Activated naive CD4-positive, alpha-beta T cell treated with anti-CD3 and anti-CD28 coated beads for 36 hours (primary cell): ENCODE results near the gene HJURP. TPM values are rescaled to one million over a fixed set of nuclear protein-coding genes. Genes with fewer than 3 reads are reported as not detected.

Source experiments
- CTCF ChIA-PET: fragments of 350-600 bp; sonication (Branson Sonifier 250); formaldehyde crosslinking; loops from one replicate; lab custom pipeline; 2021; ENCODE audit warnings: antibody characterized with exemption; lab: Charles Lee
- DNase-seq: peaks from one replicate; pipeline ENCODE4 v3.0.0-alpha.2; 2020
- H3K27ac Mint-ChIP-seq: one replicate; pipeline ENCODE4 v1.8.0; 2021; ENCODE audit warnings: mild to moderate bottlenecking, mixed read lengths
- H3K27me3 Mint-ChIP-seq: one replicate; pipeline ENCODE4 v1.8.0; 2021; ENCODE audit warnings: low read depth, mixed read lengths
- H3K36me3 Mint-ChIP-seq: one replicate; pipeline ENCODE4 v1.8.0; 2021; ENCODE audit warnings: low read depth, mixed read lengths
- H3K4me1 Mint-ChIP-seq: one replicate; pipeline ENCODE4 v1.8.0; 2021; ENCODE audit warnings: low read depth, mixed read lengths
- H3K4me3 Mint-ChIP-seq: one replicate; pipeline ENCODE4 v1.8.0; 2021; ENCODE audit warnings: mild to moderate bottlenecking, moderate library complexity, mixed read lengths
- H3K9me3 Mint-ChIP-seq: one replicate; pipeline ENCODE4 v1.8.0; 2021; ENCODE audit warnings: mixed read lengths
- intact Hi-C: fragments of 100-400 bp; cut with micrococcal nuclease; formaldehyde crosslinking; loops from one replicate; pipeline ENCODE4 v1.15.1; 2023
- total RNA-seq, 2 experiments: library from RNA; stranded (reverse); gene quantifications; one replicate each; pipeline ENCODE4 v1.2.3, GENCODE V29; 2021

HJURP gene
- total RNA-seq, 2 experiments from 2014 or later: 127 to 129 TPM

GRCh38 chr2:233847248-233847898 lies 7.0 kb downstream of the HJURP start:
- no peak overlapping the region for H3K27ac Mint-ChIP-seq
- CTCF ChIA-PET: interaction anchor here (0.9 kb wide), 1 partner anchor 12 kb away, joined by 3 read pairs; no protein-coding TSS in a partner anchor
- intact Hi-C loops: no loop called here
- peaks cover 2% of the 10 kb centered on the region for H3K4me1 Mint-ChIP-seq
- peaks cover 93% of the 10 kb centered on the region for H3K36me3 Mint-ChIP-seq
- H3K27me3 Mint-ChIP-seq: no peaks in the 10 kb centered on the region
- H3K9me3 Mint-ChIP-seq: no peaks in the 10 kb centered on the region
- DNase-seq: no peak
- no peak overlapping the region for H3K4me3 Mint-ChIP-seq

DNA sequence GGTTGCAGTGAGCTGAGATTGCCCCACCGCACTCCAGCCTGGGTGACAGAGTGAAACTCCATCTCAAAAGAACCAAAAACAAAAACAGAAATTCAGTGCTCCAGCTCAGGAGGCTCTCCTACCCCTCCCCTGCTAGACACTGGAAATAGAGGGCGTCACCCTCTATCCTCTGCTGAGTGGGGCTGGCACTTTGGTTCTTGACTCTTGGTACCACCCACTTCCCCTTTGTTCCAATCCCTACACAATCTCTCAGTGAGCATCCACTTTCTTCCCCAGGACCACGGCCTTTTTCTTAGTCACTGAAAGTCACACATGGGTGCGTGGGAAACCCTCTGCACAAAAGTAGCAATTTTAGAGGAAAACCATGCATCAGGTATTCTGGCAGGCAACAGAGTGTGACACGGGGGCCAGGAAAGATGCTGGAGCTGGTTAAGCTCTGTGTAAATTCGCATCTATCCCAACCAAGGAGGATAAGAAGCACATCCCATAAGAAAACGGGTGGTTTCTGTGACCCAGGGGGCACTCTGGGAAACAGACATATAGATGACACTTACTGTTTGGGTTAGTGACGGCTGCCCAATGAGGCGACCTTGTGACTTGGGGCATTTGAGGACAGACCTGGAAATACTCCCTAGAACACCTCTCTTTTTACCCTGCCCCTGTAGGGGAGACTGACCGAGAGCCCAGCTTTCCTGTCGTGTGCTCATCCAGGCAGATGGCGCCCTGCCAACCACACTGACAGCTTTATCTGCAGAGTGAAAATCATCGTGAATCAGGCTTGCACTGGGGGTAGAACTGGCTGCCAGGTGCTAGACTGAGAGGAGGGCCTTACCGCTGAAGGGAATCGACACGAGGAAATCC lies 7.7 kb downstream of the HJURP start:
- no peaks in the 10 kb centered on the region for H3K27me3 Mint-ChIP-seq
- H3K36me3 Mint-ChIP-seq: peaks cover 93% of the 10 kb centered on the region
- H3K4me3 Mint-ChIP-seq: no peak overlapping the region
- H3K4me1 Mint-ChIP-seq: no peaks in the 10 kb centered on the region
- DNase-seq: no peak
- H3K9me3 Mint-ChIP-seq: no peaks in the 10 kb centered on the region
- intact Hi-C loops: no loop called here
- CTCF ChIA-PET: interaction anchor here (0.9 kb wide), 1 partner anchor 12 kb away, joined by 3 read pairs; no protein-coding TSS in a partner anchor
- no peak overlapping the region for H3K27ac Mint-ChIP-seq

GRCh38 chr2:233845301-233846060 lies 8.9 kb downstream of the HJURP start:
- DNase-seq: no peak
- Mint-ChIP-seq H3K4me3 (no peak overlapping the region), H3K27me3 (no peaks in the 10 kb centered on the region), H3K36me3 (peaks cover 94% of the 10 kb centered on the region), H3K9me3 (no peaks in the 10 kb centered on the region), H3K4me1 (peaks cover under 1% of the 10 kb centered on the region), H3K27ac (no peak overlapping the region)
- CTCF ChIA-PET: interaction anchor here (0.6 kb wide), 1 partner anchor 538 kb away, joined by 4 read pairs; the partner anchor contains the start of gene SAG
- intact Hi-C loops: no loop called here

GRCh38 chr2:233844836-233845235 lies 9.5 kb downstream of the HJURP start:
- intact Hi-C loops: no loop called here
- Mint-ChIP-seq H3K4me1 (peaks cover 4% of the 10 kb centered on the region), H3K27ac (no peak overlapping the region), H3K27me3 (no peaks in the 10 kb centered on the region), H3K4me3 (no peak overlapping the region), H3K9me3 (no peaks in the 10 kb centered on the region), H3K36me3 (peaks cover 96% of the 10 kb centered on the region)
- DNase-seq: no peak
- CTCF ChIA-PET: no interaction called here

DNA sequence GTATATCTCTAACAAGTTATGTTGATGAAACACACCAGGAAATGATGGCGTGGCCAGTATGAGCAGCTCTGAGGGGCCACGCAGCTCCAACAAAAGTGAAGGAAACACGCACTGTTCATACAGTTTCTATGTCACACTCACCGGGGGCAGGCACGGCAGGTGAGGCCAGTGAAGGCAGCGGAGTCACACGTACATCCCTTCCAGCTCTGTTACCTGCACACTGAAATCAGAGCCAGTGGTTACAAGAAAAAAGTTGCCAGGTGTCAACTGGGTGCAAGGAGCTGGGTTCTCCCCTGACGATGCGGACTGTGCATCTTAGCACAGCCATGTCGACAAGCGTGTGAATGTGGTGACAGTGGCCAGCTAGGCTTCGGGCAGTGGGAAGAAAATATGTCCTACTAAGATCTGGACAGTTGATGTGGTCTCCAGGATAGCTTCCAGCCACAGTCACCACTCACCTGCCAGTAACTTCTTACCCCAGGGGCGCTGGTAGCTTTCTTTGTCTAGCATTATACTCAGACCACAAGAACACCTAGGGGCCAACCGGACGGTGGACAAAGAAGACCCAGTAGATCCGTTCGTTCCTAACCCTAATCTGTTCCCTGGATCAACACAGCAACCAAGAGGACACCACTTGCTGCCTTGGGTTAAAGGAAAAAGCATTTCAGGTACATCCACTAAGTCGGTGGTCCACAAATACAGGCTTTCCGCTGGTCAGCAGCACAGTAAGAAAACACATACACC lies 10.1 kb downstream of the HJURP start:
- H3K4me3 Mint-ChIP-seq: no peak overlapping the region
- H3K27me3 Mint-ChIP-seq: no peaks in the 10 kb centered on the region
- H3K36me3 Mint-ChIP-seq: peaks cover 96% of the 10 kb centered on the region
- H3K4me1 Mint-ChIP-seq: peaks cover 4% of the 10 kb centered on the region
- DNase-seq: no peak
- no peaks in the 10 kb centered on the region for H3K9me3 Mint-ChIP-seq
- CTCF ChIA-PET: no interaction called here
- intact Hi-C loops: no loop called here
- H3K27ac Mint-ChIP-seq: no peak overlapping the region

DNA sequence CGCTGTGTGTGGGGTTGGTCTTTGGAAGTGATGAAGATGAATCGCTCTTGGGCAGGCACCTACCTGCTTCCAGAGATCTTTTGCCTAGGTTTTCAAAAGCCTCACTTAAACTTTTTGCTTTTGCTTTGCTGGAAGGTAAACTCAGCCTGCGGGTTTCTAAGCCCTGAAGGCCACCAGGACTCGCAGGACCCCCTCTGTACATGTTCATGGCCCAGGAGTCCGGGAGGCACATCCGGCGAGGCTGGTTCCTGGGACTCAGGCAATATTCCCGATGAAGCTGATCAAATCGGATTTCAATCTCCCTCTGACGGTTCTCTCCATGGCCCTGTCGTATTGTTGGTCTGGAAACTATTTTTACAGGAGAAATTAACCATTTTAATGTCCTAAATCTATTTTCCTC lies 13.2 kb downstream of the HJURP start:
- no peaks in the 10 kb centered on the region for H3K27me3 Mint-ChIP-seq
- peaks cover 10% of the 10 kb centered on the region for H3K4me1 Mint-ChIP-seq
- no peaks in the 10 kb centered on the region for H3K9me3 Mint-ChIP-seq
- no peak overlapping the region for H3K4me3 Mint-ChIP-seq
- no peak for DNase-seq
- H3K36me3 Mint-ChIP-seq: peaks cover 97% of the 10 kb centered on the region
- CTCF ChIA-PET: no interaction called here
- intact Hi-C loops: no loop called here
- H3K27ac Mint-ChIP-seq: peak overlapping the region; percentile 65

DNA sequence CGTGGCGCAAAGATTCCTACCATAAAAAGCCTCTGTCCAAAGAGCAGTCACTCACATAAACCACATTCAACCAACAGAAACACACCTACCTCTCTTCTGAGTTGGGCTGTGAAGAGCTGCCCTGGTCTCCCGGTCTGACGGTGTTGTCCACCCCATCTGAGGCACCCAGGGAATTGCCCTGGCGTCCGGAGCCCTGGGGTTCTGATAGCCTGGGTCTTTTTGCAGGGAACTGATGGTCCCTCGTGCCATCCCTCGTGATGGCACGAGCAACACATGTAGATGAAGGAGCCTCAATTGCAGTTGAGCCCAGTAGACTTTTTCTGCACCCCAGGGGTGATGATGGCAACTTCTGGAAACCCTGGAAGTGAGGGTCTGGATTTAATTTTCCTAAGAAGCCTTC lies 13.8 kb downstream of the HJURP start:
- CTCF ChIA-PET: no interaction called here
- DNase-seq: no peak
- Mint-ChIP-seq H3K36me3 (peaks cover 99% of the 10 kb centered on the region), H3K27me3 (no peaks in the 10 kb centered on the region), H3K9me3 (no peaks in the 10 kb centered on the region), H3K4me1 (peaks cover 10% of the 10 kb centered on the region), H3K27ac (no peak overlapping the region), H3K4me3 (no peak overlapping the region)
- intact Hi-C loops: no loop called here

DNA sequence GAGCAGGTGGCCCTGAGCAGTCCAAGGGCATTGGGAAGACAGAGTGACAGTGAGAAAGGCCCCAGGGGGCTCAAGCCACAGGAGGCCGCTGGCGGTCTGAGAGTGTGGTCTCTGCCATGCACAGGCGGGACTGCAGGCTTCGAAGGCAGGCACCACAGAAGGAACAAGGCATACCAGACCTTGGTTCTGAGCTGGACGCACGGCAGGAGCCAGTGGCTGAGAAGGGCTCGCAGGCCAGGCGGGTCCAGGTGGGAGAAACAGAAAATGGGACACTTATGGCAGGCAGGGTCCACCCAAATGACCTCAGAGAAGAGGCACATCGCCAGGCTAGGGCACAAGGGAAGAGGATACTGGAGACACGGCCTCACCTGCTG lies 14.9 kb downstream of the HJURP start:
- peaks cover 10% of the 10 kb centered on the region for H3K4me1 Mint-ChIP-seq
- H3K27ac Mint-ChIP-seq: no peak overlapping the region
- CTCF ChIA-PET: no interaction called here
- H3K36me3 Mint-ChIP-seq: peaks cover 96% of the 10 kb centered on the region
- intact Hi-C loops: no loop called here
- no peak for DNase-seq
- no peaks in the 10 kb centered on the region for H3K27me3 Mint-ChIP-seq
- H3K9me3 Mint-ChIP-seq: no peaks in the 10 kb centered on the region
- H3K4me3 Mint-ChIP-seq: no peak overlapping the region

DNA sequence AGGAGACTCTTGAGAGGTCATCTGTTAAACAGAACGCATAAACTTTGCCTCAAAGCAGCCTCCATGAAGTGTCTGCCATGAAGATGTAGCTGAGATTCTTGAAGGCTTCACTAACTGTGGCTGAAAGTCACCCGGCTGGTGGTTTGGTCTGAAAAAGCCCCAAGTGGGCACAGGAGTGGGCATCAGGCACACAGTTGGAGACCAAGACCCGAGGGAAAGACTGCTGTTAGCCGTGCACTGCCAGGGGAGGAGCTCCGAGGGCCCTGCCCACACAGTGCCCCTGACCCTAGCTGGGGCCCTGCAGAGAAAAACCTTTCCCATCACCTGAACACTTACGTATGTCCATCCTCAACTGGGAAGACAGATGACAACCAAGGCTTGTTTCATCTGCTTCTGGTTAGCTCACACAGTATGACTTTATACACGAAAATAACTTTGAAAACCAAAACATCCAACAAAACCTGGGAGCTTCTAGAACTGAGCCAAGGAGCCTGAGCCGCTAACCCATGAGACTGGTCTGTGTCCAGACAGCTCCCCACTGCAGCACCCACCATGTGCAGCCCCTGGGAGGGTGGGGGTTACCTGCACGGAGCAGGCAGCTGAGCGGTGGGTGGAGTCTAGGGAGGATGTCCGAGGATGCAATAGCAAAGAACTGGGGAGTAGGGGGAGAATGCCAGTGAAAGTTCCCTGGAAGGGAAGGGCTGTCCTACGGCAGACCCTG lies 15.4 kb downstream of the HJURP start:
- peaks cover 92% of the 10 kb centered on the region for H3K36me3 Mint-ChIP-seq
- intact Hi-C loops: no loop called here
- CTCF ChIA-PET: no interaction called here
- no peak overlapping the region for H3K27ac Mint-ChIP-seq
- no peak for DNase-seq
- peaks cover 10% of the 10 kb centered on the region for H3K4me1 Mint-ChIP-seq
- no peaks in the 10 kb centered on the region for H3K9me3 Mint-ChIP-seq
- no peaks in the 10 kb centered on the region for H3K27me3 Mint-ChIP-seq
- no peak overlapping the region for H3K4me3 Mint-ChIP-seq

- CTCF ChIA-PET: no interaction called here
- no peaks in the 10 kb centered on the region for H3K9me3 Mint-ChIP-seq
- intact Hi-C loops: no loop called here
- H3K4me3 Mint-ChIP-seq: no peak overlapping the region
- H3K27ac Mint-ChIP-seq: no peak overlapping the region
- H3K36me3 Mint-ChIP-seq: peaks cover 85% of the 10 kb centered on the region
- H3K27me3 Mint-ChIP-seq: no peaks in the 10 kb centered on the region
- H3K4me1 Mint-ChIP-seq: peaks cover 10% of the 10 kb centered on the region
- no peak for DNase-seq
These were observed 16.1 kb downstream of the HJURP start for GRCh38 chr2:233838251-233838650.

GRCh38 chr2:233837694-233838229 lies 16.6 kb downstream of the HJURP start:
- Mint-ChIP-seq H3K4me1 (peaks cover 10% of the 10 kb centered on the region), H3K36me3 (peaks cover 81% of the 10 kb centered on the region), H3K27me3 (no peaks in the 10 kb centered on the region), H3K4me3 (no peak overlapping the region), H3K27ac (no peak overlapping the region), H3K9me3 (no peaks in the 10 kb centered on the region)
- no peak for DNase-seq
- intact Hi-C loops: no loop called here
- CTCF ChIA-PET: interaction anchor here (0.7 kb wide), 1 partner anchor 110 kb away, joined by 5 read pairs; no protein-coding TSS in a partner anchor
